ENCODE data around the gene INTS14.

INTS14 gene

GRCh38 chr15:65610871-65611718, at the start of gene INTS14:
TSS of gene INTS14 (minus strand) at chr15:65611131. CDS start at chr15:65607380, 3,751 bp downstream.
- DNase-seq, result peak; percentile 62

- no peak for DNase-seq
Measured at GRCh38 chr15:65659502-65660052, 48.6 kb upstream of the INTS14 start.

- DNase-seq, result no peak
Measured at GRCh38 chr15:65655457-65655856, 44.5 kb upstream of the INTS14 start.

DNA sequence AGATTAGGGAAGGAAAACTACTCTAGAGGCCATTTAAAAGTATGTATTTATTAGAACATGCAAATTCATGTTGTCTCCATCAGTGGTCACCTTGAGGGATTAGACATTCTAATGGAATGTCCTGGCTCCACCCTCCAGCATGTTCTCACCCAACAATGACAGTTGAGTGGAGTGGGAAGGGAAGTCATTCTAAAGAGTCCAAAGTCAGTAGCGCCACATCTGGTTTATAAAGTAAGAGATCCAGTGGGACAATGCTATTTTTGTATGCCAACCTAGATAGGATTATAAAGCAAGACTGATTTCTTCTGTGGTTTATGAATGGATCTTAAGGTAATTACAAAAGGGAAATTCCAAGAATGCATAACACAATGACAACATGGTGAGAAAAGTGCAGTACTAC, 44.1 kb upstream of the INTS14 start:
- DNase-seq, result no peak

GRCh38 chr15:65653801-65654521, 43.0 kb upstream of the INTS14 start:
- DNase-seq, result no peak

GRCh38 chr15:65653341-65653740, 42.4 kb upstream of the INTS14 start:
- DNase-seq, result no peak

DNA sequence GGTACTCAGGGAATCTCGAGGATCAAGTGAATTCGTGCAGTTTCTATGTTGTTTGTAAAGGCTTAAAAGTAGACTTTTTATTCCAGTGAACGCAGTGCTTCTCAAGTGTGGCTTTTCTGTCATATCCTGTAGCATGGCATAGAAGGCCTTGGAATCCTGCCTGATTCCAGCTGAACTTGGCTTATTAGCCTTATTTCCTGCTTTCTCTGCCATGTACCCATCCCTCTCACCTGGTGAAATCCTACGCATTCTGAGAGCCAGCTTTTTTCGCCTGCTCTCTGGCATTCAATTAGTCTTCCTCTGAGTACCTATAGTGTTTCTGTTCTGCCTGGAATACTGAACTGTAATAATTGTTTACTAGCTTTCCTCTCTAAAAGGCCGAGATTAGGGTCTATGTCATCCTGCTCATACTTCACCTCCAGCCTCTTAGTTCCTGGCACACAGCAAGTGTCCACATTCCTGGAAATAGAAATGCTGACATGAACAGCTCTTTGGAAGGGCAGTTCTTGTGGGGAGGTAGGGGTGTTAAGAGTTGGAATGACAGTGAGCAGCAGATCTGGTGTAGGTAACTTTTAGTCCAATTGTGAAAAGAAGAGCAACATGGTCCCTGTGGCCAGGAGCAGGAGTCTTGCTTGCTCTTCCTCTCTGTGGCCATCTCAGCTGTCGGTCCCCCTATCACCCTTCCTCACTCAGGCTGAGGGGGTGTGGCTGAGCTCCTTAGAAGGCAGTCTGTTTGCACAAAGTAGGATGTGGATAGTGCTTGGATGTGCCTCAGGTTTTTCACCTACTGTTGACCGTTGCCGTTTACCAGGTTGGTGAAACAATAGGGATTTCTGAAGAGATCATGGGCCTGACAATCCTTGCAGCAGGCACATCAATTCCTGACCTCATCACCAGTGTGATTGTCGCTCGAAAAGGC, 41.2 kb upstream of the INTS14 start:
- DNase-seq, result no peak

DNA sequence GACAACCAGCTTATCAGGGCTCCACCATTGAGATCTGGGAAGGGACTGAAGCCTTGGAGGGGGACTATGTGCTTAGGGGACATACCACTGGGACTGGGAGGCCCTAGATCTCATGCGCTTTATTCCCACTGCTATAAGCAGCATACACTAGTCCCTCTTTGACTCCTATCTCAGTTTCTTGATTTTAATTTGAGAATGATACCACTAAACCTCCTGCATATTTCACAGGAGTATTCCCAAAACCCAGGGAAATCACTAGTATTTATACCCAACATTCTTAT, 40.1 kb upstream of the INTS14 start:
- DNase-seq, result no peak

DNA sequence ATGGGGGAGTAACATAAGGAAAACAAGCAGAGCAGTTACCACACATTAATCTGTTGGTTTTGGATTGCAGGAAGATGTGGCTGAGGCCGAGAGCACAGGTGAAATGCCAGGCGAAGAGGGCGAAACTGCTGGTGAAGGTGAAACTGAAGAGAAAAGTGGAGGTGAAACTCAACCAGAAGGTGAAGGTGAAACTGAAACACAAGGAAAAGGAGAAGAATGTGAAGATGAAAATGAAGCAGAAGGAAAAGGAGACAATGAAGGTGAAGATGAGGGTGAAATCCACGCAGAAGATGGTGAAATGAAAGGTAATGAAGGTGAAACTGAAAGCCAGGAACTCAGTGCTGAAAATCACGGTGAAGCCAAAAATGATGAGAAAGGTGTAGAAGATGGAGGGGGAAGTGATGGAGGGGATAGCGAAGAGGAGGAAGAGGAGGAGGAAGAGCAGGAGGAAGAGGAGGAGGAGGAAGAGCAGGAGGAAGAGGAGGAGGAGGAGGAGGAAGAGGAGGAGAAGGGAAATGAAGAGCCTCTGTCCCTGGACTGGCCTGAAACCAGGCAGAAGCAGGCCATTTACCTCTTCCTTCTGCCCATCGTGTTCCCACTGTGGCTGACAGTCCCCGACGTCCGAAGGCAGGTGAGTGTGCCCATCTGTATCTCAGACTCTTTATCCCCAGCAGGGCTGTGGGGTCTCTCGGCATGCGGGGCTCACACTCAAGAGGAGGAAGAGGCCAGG, 39.5 kb upstream of the INTS14 start:
- no peak for DNase-seq

DNA sequence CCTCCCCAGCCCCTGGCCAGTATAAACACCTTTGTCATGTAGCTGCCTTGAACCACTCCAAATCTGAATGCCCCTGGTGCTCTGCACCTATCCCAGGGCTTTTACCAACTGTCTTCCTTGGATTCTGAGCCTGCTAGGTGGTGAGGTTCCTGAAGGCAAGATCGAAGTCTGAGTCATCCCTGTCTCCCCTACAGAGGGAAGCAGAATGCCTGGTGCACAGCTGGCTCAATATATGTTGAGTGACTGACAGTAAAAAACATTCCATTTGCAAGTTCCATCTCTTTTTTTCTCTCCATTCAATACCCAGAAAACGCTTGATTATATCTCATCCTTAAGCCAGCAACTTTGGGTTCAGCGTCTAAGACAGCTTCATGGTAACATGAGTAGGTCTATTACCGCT, 35.6 kb upstream of the INTS14 start:
- DNase-seq, result no peak

DNA sequence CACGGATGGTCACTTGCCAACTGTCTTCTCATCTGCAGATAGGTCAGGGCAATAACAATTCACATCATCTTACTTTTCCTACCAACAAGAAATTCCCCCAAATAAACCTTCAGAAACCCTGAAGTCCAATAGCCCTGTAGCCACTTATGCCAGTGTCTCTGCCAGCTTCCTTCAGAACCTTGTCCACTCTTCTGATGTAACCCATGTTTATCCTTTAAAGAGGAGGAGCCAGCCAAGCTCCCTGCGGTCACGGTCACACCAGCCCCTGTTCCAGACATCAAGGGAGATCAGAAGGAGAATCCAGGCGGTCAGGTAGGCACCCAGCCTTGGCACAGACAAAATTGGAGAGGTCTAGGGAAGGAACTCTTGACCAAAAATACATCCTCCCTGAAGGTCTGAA, 34.5 kb upstream of the INTS14 start:
- no peak for DNase-seq

DNA sequence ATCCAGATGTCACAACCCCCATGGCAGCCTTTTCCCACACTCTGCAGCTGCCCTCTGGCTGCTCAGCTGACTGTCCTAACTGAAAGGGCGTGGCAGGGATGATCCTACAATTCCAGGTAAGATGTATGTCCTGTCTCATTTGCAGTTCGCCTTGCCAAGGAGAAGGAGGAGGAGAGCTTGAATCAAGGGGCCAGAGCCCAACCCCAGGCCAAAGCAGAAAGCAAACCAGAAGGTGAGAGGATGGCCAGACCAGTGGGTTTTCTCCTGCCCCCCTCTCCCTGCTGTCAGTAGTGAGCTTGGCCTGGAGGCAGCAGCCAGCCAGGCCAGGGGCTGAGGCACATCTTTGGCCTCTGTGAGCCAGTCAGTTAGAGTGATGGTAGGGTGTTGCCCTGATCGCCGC, 33.4 kb upstream of the INTS14 start:
- DNase-seq, result no peak

DNA sequence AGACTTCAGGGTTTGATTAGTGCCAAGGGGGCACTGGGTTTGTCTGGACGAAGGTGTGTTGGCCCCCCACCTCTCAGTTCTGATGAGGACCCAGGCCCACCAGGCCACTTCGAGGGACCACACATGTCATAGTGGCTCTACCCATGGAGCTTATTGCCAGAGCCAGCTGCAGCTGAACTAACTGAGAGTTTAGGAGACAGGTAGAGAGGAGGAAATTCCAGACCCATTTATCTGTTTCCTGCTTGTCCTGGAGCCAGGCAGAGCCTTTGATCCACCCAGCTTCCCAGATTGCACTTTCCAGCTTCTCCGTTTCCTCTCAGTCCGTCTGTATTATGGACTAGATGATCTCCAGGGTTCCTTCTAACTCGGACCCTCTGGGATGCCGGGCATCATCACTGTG, 31.7 kb upstream of the INTS14 start:
- no peak for DNase-seq

DNA sequence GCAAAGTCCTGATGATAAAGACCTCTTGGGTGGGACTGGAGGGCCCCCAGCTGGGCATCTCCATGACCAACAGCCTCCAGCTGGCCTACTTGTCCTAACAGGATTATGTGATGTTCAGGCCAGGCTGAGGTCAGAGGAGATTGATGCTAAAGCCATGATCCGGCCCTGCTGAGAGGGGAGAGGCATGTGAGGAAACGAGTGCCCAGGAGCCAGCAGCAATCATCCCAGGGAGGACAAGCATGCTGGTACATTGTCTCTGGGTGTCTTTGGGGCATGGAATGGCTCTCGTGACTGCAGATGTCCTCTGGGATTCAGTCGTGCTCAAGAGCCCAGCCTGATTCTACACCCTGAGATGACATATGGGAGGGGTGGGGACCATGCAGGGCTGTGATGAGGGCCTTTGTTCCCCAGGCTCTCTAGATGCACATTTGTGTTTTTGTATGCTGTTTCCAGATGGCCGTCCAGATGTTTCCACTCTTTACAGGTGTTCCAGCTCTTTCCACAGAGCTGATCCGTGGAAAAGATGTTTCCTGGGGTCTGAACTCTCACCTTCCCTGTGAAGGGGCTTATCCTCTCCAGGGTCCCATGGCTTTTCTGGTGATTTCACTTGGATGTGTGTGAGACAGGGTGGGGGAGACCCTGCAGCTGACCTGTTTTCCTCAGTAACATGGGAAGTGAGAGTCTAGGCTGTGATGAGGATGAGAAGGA, 31.0 kb upstream of the INTS14 start:
- no peak for DNase-seq

- DNase-seq, result no peak
Measured at GRCh38 chr15:65639509-65639908, 28.6 kb upstream of the INTS14 start.

DNA sequence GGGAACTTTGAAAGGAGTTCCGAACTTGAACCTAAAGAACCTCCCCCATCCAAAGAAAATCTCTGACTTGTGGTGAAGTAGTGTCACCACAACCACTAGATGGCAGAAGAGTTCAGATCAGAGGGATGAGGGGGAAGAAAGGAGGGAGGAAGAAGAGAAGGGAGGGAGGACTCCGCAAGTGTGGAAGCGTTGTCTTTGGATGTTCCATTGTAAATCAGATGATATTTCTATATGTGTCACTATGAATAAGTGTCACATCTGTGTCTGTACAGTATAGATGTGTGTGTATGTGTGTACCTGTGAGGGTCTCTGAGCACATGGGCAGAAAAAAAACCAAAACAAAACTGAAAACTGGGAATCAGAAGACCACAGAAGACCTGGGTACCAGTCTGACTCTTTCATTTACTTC, 27.8 kb upstream of the INTS14 start:
- DNase-seq, result peak; percentile 18

GRCh38 chr15:65638109-65638508, 27.2 kb upstream of the INTS14 start:
- DNase-seq, result no peak

DNA sequence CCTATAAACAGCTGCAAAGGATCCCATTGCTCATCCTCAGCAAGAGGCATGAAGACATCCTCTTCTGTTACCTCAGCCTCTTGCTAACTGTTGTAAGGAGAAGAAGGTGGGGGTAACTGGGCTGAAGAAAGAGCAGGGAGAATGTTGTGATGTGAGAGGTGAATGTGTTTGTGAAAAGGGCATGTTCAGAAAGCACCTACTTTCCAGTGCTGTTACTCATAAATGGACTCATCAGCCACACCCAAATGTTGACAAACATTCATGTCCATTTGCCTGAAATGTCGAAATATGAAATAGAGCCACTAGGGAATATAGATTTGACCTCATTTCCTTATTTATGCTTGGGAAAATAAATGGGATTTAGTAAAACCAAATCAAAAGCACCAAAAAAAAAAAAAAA, 23.4 kb upstream of the INTS14 start:
- no peak for DNase-seq

- DNase-seq, result no peak
Measured at GRCh38 chr15:65633752-65634151, 22.8 kb upstream of the INTS14 start.

DNA sequence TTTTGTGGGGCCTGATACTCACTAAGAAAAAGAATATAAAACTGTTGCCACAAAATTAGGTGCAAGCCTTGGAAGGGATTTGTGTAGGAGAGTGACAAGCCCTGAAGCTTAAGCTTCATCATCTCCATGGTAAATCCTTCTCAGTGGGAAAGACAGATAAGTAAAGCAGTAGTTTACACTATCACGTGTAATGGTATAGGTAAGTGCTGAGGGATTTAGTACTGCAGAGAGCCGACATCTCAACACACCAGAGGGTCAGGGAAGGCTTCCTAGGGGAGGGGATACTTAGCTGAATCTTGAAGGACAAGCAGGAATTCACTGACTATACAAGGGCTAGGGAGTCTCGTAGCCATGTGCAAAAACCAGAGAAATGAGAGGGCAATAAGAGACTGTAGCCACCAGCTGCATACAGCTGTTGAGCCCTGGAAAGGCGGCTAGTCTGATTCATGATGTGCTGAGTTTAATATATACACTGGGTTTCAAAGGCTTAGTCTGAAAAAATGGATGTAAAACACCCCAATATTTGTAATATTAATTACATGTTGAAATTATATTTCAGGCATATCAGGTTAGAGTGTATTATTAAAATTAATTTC, 21.9 kb upstream of the INTS14 start:
- no peak for DNase-seq

DNA sequence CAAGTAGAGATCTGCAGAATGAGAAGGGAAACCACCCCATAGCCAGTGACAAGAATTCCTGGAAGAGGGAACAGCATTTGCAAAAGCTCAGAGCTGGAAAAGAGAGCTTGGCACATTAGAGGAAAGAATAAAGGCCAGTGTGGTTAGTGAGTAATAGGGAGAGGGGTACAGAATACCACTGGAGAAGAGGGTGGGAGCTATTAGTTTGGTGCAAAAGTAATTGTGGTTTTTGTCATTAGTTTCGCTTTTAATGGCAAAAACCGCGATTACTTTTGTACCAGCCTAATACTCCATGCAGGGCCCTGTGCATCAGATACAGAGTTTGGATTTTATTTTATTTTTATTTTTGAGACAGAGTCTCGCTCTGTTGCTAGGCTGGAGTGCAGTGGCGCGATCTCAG, 20.6 kb upstream of the INTS14 start:
- no peak for DNase-seq
